Neural cell (in vitro differentiated cells): ENCODE results near the gene DMXL1. TPM values are rescaled to one million over a fixed set of nuclear protein-coding genes. Genes with fewer than 3 reads are reported as not detected.

Experiments
- H2AFZ ChIP-seq: fragments of 200-600, 300-800 bp; sonication (generic), shearing (Covaris generic); 2 replicates; pipeline ENCODE4 v1.6.0; 2014; ENCODE audit warnings: low read depth, mild to moderate bottlenecking, antibody characterized with exemption, low read length, moderate library complexity
- H3F3A ChIP-seq: fragments of 200-600 bp; shearing (Covaris generic); 2 replicates; pipeline ENCODE4 v1.6.1; 2016; ENCODE audit warnings: mild to moderate bottlenecking, moderate library complexity, mixed read lengths, antibody characterized with exemption, low read length; ENCODE audit not compliant: insufficient read depth, poor library complexity, severe bottlenecking
- H3K27ac ChIP-seq: fragments of 200-600, 300-800 bp; sonication (generic), shearing (Covaris generic); 2 replicates; pipeline ENCODE4 v1.5.1; 2014; ENCODE audit warnings: mild to moderate bottlenecking, low read length, moderate library complexity
- H3K27me3 ChIP-seq: fragments of 300-800, 200-600 bp; sonication (generic), shearing (Covaris generic); 2 replicates; pipeline ENCODE4 v1.6.0; 2014; ENCODE audit warnings: mild to moderate bottlenecking, low read depth, low read length, moderate library complexity; ENCODE audit not compliant: insufficient read depth
- H3K36me3 ChIP-seq: fragments of 300-800, 200-600 bp; sonication (generic), shearing (Covaris generic); 2 replicates; pipeline ENCODE4 v1.5.1; 2014; ENCODE audit warnings: mild to moderate bottlenecking, antibody characterized with exemption, low read length, moderate library complexity; ENCODE audit not compliant: insufficient read depth
- H3K4me2 ChIP-seq: fragments of 300-800, 200-600 bp; sonication (generic), shearing (Covaris generic); 2 replicates; pipeline ENCODE4 v1.6.0; 2014; ENCODE audit warnings: mild to moderate bottlenecking, low read length
- H3K4me3 ChIP-seq: fragments of 300-800, 200-600 bp; sonication (generic), shearing (Covaris generic); 2 replicates; pipeline ENCODE4 v1.5.1; 2014; ENCODE audit warnings: mild to moderate bottlenecking, low read length, moderate library complexity
- H3K79me2 ChIP-seq: fragments of 200-600 bp; shearing (Covaris generic); replicated peaks from 2 replicates; pipeline ENCODE4 v1.6.0; 2014; ENCODE audit warnings: mild to moderate bottlenecking, low read length, moderate library complexity; ENCODE audit not compliant: insufficient read depth
- H3K9ac ChIP-seq: fragments of 300-800, 200-600 bp; sonication (generic), shearing (Covaris generic); 2 replicates; pipeline ENCODE4 v1.6.1; 2016; ENCODE audit warnings: mild to moderate bottlenecking, low read length, mixed read lengths
- H3K9me2 ChIP-seq: fragments of 200-600 bp; shearing (Covaris generic); 2 replicates; pipeline ENCODE4 v1.6.1; 2016; ENCODE audit warnings: mild to moderate bottlenecking, low read length, mixed read lengths; ENCODE audit not compliant: insufficient read depth
- H3K9me3 ChIP-seq: fragments of 200-600, 300-800 bp; sonication (generic), shearing (Covaris generic); 2 replicates; pipeline ENCODE4 v1.6.1; 2016; ENCODE audit warnings: mild to moderate bottlenecking, mixed run types, low read length, moderate library complexity, mixed read lengths
- H4K20me1 ChIP-seq: fragments of 200-600 bp; shearing (Covaris generic); 2 replicates; pipeline ENCODE4 v1.6.1; 2016; ENCODE audit warnings: mild to moderate bottlenecking, mixed run types; ENCODE audit not compliant: insufficient read depth
- CTCF ChIP-seq: fragments of 450-650 bp; IDR thresholded peaks from 2 replicates; pipeline ENCODE4 v1.5.1; 2014; ENCODE audit warnings: antibody characterized with exemption, mild to moderate bottlenecking, moderate library complexity; ENCODE audit not compliant: poor library complexity, severe bottlenecking
- EP300 ChIP-seq: fragments of 450-650 bp; conservative IDR thresholded peaks from 2 replicates; pipeline ENCODE4 v1.6.1; 2014; ENCODE audit warnings: antibody characterized with exemption, mild to moderate bottlenecking, moderate library complexity; ENCODE audit not compliant: poor library complexity, severe bottlenecking
- EZH2 ChIP-seq: fragments of 200-600, 300-800 bp; shearing (Covaris generic), sonication (generic); IDR thresholded peaks from 2 replicates; pipeline ENCODE4 v1.6.1; 2014; ENCODE audit warnings: antibody characterized with exemption, low read length, borderline replicate concordance, mild to moderate bottlenecking; ENCODE audit not compliant: insufficient read depth, poor library complexity, severe bottlenecking
- MXI1 ChIP-seq: fragments of 450-650 bp; conservative IDR thresholded peaks from 2 replicates; pipeline ENCODE4 v1.6.1; 2014; ENCODE audit warnings: antibody characterized with exemption, mild to moderate bottlenecking; ENCODE audit not compliant: poor library complexity, severe bottlenecking
- POLR2AphosphoS5 ChIP-seq: IDR thresholded peaks from 2 replicates; pipeline ENCODE4 v1.6.1; 2012
- RAD21 ChIP-seq: fragments of 450-650 bp; conservative IDR thresholded peaks from 2 replicates; pipeline ENCODE4 v1.6.1; 2014; ENCODE audit warnings: antibody characterized with exemption, mild to moderate bottlenecking, moderate library complexity
- REST ChIP-seq: IDR thresholded peaks from 2 replicates; pipeline ENCODE4 v1.6.1; 2012; ENCODE audit warnings: borderline replicate concordance
- TAF1 ChIP-seq: IDR thresholded peaks from 2 replicates; pipeline ENCODE4 v1.6.1; 2012; ENCODE audit warnings: low read depth
- polyA plus RNA-seq: library from polyadenylated mRNA; depleted of rRNA; stranded (reverse); fragments of >200 nt; gene quantifications from 2 replicates; pipeline ENCODE4 v1.2.3, GENCODE V29; 2014

Gene DMXL1
- polyA plus RNA-seq, 1 donor from 2014 or later = 46.9 TPM

GRCh38 chr5:119021149-119021732, 49.6 kb upstream of the DMXL1 start:
- H3K4me2 ChIP-seq = no peak overlapping the region
- no peak overlapping the region for H2AFZ ChIP-seq

GRCh38 chr5:119022017-119022745, 48.7 kb upstream of the DMXL1 start:
- no peak overlapping the region for H3K4me3 ChIP-seq
- no peaks in the 10 kb centered on the region for H3K79me2 ChIP-seq
- H3F3A ChIP-seq = no peaks in the 10 kb centered on the region
- no peaks in the 10 kb centered on the region for H3K36me3 ChIP-seq
- no peaks in the 10 kb centered on the region for H4K20me1 ChIP-seq
- no peaks in the 10 kb centered on the region for H3K9me3 ChIP-seq
- TF ChIP-seq RAD21 (peak; percentile 32), POLR2AphosphoS5 (no peak), CTCF (peak; percentile 24), EZH2 (no peak), TAF1 (no peak)
- H3K27me3 ChIP-seq = no peaks in the 10 kb centered on the region
- no peak overlapping the region for H3K9ac ChIP-seq
- no peak overlapping the region for H2AFZ ChIP-seq
- no peak overlapping the region for H3K4me2 ChIP-seq
- no peaks in the 10 kb centered on the region for H3K9me2 ChIP-seq
- H3K27ac ChIP-seq = no peak overlapping the region

More at GRCh38 chr5:119021149-119021732, 49.6 kb upstream of the DMXL1 start:
- H3K9ac ChIP-seq = no peak overlapping the region
- H3K27me3 ChIP-seq = no peaks in the 10 kb centered on the region
- no peaks in the 10 kb centered on the region for H3F3A ChIP-seq
- no peaks in the 10 kb centered on the region for H3K79me2 ChIP-seq
- H3K9me3 ChIP-seq = no peaks in the 10 kb centered on the region
- H3K9me2 ChIP-seq = no peaks in the 10 kb centered on the region
- H3K27ac ChIP-seq = no peak overlapping the region
- H4K20me1 ChIP-seq = no peaks in the 10 kb centered on the region
- no peak for TF ChIP-seq POLR2AphosphoS5
- TF ChIP-seq REST = no peak
- TF ChIP-seq CTCF = no peak
- TF ChIP-seq EP300 = no peak
- TF ChIP-seq MXI1 = no peak
- no peak for TF ChIP-seq EZH2
- no peak overlapping the region for H3K4me3 ChIP-seq
- H3K36me3 ChIP-seq = no peaks in the 10 kb centered on the region
